Osteoblast (primary cell): ENCODE data around the gene TDRD3. TPM values are rescaled to one million over a fixed set of nuclear protein-coding genes. Genes with fewer than 3 reads are reported as not detected.

ENCODE experiments used
- DNase-seq: peaks from one replicate; pipeline ENCODE4 v3.0.0; 2011; ENCODE audit warnings: low spot score, mixed read lengths; ENCODE audit not compliant: insufficient read length; ENCODE audit errors: missing footprints
- H2AFZ ChIP-seq: 2 replicates; pipeline ENCODE4 v1.6.0; 2011; ENCODE audit warnings: mild to moderate bottlenecking, low read length
- H3K27ac ChIP-seq: 2 replicates; pipeline ENCODE4 v1.5.1; 2011; ENCODE audit warnings: mild to moderate bottlenecking, low read depth, low read length, moderate library complexity
- H3K27me3 ChIP-seq: 2 replicates; pipeline ENCODE4 v1.6.0; 2012; ENCODE audit warnings: mild to moderate bottlenecking, control low read depth, inconsistent platforms, low read length, moderate library complexity; ENCODE audit not compliant: insufficient read depth
- H3K36me3 ChIP-seq: 2 replicates; pipeline ENCODE4 v1.5.1; 2011; ENCODE audit warnings: mild to moderate bottlenecking, low read length, control low read depth, moderate library complexity; ENCODE audit not compliant: insufficient read depth
- H3K4me1 ChIP-seq: 2 replicates; pipeline ENCODE4 v1.5.1; 2011; ENCODE audit warnings: mild to moderate bottlenecking, low read length, control low read depth, moderate library complexity; ENCODE audit not compliant: insufficient read depth
- H3K4me2 ChIP-seq: 2 replicates; pipeline ENCODE4 v1.6.0; 2011; ENCODE audit warnings: mild to moderate bottlenecking, low read length; ENCODE audit not compliant: insufficient read depth
- H3K4me3 ChIP-seq: fragments of 200-600 bp; sonication (generic); 3 replicates; pipeline ENCODE4 v1.5.1; 2012; ENCODE audit warnings: mild to moderate bottlenecking, low read length, inconsistent platforms; ENCODE audit not compliant: insufficient read depth
- H3K79me2 ChIP-seq: 2 replicates; pipeline ENCODE4 v1.6.0; 2012; ENCODE audit warnings: mild to moderate bottlenecking, low read length, control low read depth, inconsistent platforms; ENCODE audit not compliant: insufficient read depth
- H3K9me3 ChIP-seq: 2 replicates; pipeline ENCODE4 v1.5.1; 2011; ENCODE audit warnings: low read depth, low read length, control low read depth
- H4K20me1 ChIP-seq: 2 replicates; pipeline ENCODE4 v1.6.0; 2012; ENCODE audit warnings: mild to moderate bottlenecking, low read length, control low read depth; ENCODE audit not compliant: insufficient read depth
- total RNA-seq: library from RNA; depleted of rRNA; stranded (reverse); fragments of >200 nt; gene quantifications from 2 replicates; pipeline ENCODE4 v1.2.3, GENCODE V29; 2012
- TF ChIP-seq, protein P1 (sequence below): IDR thresholded peaks from 2 replicates; pipeline ENCODE4 v1.5.1; 2011; ENCODE audit warnings: mild to moderate bottlenecking, low read depth, low read length, moderate library complexity; ENCODE audit errors: extremely low read depth

TDRD3 gene
- total RNA-seq, 1 donor = 33.7 TPM

- TF ChIP-seq, protein P1, sequence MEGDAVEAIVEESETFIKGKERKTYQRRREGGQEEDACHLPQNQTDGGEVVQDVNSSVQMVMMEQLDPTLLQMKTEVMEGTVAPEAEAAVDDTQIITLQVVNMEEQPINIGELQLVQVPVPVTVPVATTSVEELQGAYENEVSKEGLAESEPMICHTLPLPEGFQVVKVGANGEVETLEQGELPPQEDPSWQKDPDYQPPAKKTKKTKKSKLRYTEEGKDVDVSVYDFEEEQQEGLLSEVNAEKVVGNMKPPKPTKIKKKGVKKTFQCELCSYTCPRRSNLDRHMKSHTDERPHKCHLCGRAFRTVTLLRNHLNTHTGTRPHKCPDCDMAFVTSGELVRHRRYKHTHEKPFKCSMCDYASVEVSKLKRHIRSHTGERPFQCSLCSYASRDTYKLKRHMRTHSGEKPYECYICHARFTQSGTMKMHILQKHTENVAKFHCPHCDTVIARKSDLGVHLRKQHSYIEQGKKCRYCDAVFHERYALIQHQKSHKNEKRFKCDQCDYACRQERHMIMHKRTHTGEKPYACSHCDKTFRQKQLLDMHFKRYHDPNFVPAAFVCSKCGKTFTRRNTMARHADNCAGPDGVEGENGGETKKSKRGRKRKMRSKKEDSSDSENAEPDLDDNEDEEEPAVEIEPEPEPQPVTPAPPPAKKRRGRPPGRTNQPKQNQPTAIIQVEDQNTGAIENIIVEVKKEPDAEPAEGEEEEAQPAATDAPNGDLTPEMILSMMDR = no peak
- Histone ChIP-seq H3K4me2 (no peak overlapping the region), H3K36me3 (no peaks in the 10 kb centered on the region), H3K27ac (no peak overlapping the region), H3K27me3 (no peaks in the 10 kb centered on the region), H3K79me2 (no peaks in the 10 kb centered on the region), H3K4me3 (no peak overlapping the region), H4K20me1 (no peaks in the 10 kb centered on the region), H3K4me1 (no peaks in the 10 kb centered on the region), H2AFZ (no peak overlapping the region), H3K9me3 (no peaks in the 10 kb centered on the region)
- no peak for DNase-seq
These were observed 28.3 kb downstream of the TDRD3 start for GRCh38 chr13:60425332-60425731.

- H3K36me3 ChIP-seq = no peaks in the 10 kb centered on the region
- no peak overlapping the region for H3K27ac ChIP-seq
- TF ChIP-seq, protein P1 = no peak
- no peaks in the 10 kb centered on the region for H4K20me1 ChIP-seq
- H3K4me1 ChIP-seq = no peaks in the 10 kb centered on the region
- no peak overlapping the region for H3K4me2 ChIP-seq
- no peaks in the 10 kb centered on the region for H3K27me3 ChIP-seq
- no peak overlapping the region for H2AFZ ChIP-seq
- no peaks in the 10 kb centered on the region for H3K79me2 ChIP-seq
- no peak for DNase-seq
- no peaks in the 10 kb centered on the region for H3K9me3 ChIP-seq
- H3K4me3 ChIP-seq = no peak overlapping the region
These were observed 29.1 kb downstream of the TDRD3 start for GRCh38 chr13:60426075-60426474.

GRCh38 chr13:60427285-60427684 lies 30.3 kb downstream of the TDRD3 start:
- no peak overlapping the region for H3K4me3 ChIP-seq
- TF ChIP-seq, protein P1 = no peak
- no peak overlapping the region for H3K4me2 ChIP-seq
- no peaks in the 10 kb centered on the region for H4K20me1 ChIP-seq
- H2AFZ ChIP-seq = no peak overlapping the region
- H3K27me3 ChIP-seq = no peaks in the 10 kb centered on the region
- no peaks in the 10 kb centered on the region for H3K36me3 ChIP-seq
- no peaks in the 10 kb centered on the region for H3K9me3 ChIP-seq
- no peaks in the 10 kb centered on the region for H3K79me2 ChIP-seq
- no peak overlapping the region for H3K27ac ChIP-seq
- no peaks in the 10 kb centered on the region for H3K4me1 ChIP-seq
- DNase-seq = no peak

- H3K36me3 ChIP-seq = no peaks in the 10 kb centered on the region
- TF ChIP-seq, protein P1 = peak; percentile 89
- H3K9me3 ChIP-seq = no peaks in the 10 kb centered on the region
- DNase-seq = no peak
- H3K79me2 ChIP-seq = peaks cover 3% of the 10 kb centered on the region
- no peak overlapping the region for H2AFZ ChIP-seq
- no peaks in the 10 kb centered on the region for H3K4me1 ChIP-seq
- H3K27me3 ChIP-seq = no peaks in the 10 kb centered on the region
- no peaks in the 10 kb centered on the region for H4K20me1 ChIP-seq
- no peak overlapping the region for H3K4me2 ChIP-seq
- no peak overlapping the region for H3K27ac ChIP-seq
- H3K4me3 ChIP-seq = no peak overlapping the region
These were observed 34.2 kb downstream of the TDRD3 start for GRCh38 chr13:60431108-60431700.
